Dedifferentiated amniotic fluid mesenchymal stem cell (primary cell): ENCODE data around the gene TNRC6A.
A peak's percentile ranks its signal among the peaks of the same experiment; 100 is the strongest.
"Not testable (repeated sequence)": the region's sequence is repeated elsewhere in the genome, so short reads cannot be mapped to it uniquely, and the experiment has no call there.

ENCODE experiments used
- DNase-seq: peaks from one replicate; pipeline ENCODE4 v3.0.0-alpha.2; 2016; ENCODE audit errors: extremely low spot score

The TNRC6A gene

GRCh38 chr16:24758373-24758772, 28.9 kb downstream of the TNRC6A start:
- no peak for DNase-seq

- DNase-seq, result no peak
Measured at GRCh38 chr16:24759006-24759405, 29.6 kb downstream of the TNRC6A start.

GRCh38 chr16:24761526-24761925, 32.1 kb downstream of the TNRC6A start:
- no peak for DNase-seq

GRCh38 chr16:24764916-24765315, 35.5 kb downstream of the TNRC6A start:
- no peak for DNase-seq

GRCh38 chr16:24766057-24766456, 36.6 kb downstream of the TNRC6A start:
- no peak for DNase-seq

GRCh38 chr16:24769806-24770205, 40.4 kb downstream of the TNRC6A start:
- DNase-seq, result peak; percentile 85

GRCh38 chr16:24771132-24771778, 41.8 kb downstream of the TNRC6A start:
- DNase-seq, result peak; percentile 38

GRCh38 chr16:24771779-24772157, 42.3 kb downstream of the TNRC6A start:
- no peak for DNase-seq

GRCh38 chr16:24773771-24774427, 44.4 kb downstream of the TNRC6A start:
- DNase-seq, result no peak

GRCh38 chr16:24774510-24774909, 45.1 kb downstream of the TNRC6A start:
- no peak for DNase-seq

GRCh38 chr16:24775455-24775854, 46.0 kb downstream of the TNRC6A start:
- peak; percentile 31 for DNase-seq

- no peak for DNase-seq
Measured at GRCh38 chr16:24776501-24777220, 47.2 kb downstream of the TNRC6A start.

GRCh38 chr16:24778671-24779070, 49.2 kb downstream of the TNRC6A start:
- no peak for DNase-seq

GRCh38 chr16:24781256-24781655, 51.8 kb downstream of the TNRC6A start:
- DNase-seq, result no peak

- no peak for DNase-seq
Measured at GRCh38 chr16:24784121-24784520, 54.7 kb downstream of the TNRC6A start.

- no peak for DNase-seq
Measured at GRCh38 chr16:24789881-24790280, 60.4 kb downstream of the TNRC6A start.

- DNase-seq, result no peak
Measured at GRCh38 chr16:24800586-24800985, 71.1 kb downstream of the TNRC6A start.

- no peak for DNase-seq
Measured at GRCh38 chr16:24801761-24802302, 72.4 kb downstream of the TNRC6A start.

GRCh38 chr16:24805484-24805883, 76.0 kb downstream of the TNRC6A start:
- DNase-seq, result no peak

- no peak for DNase-seq
Measured at GRCh38 chr16:24807301-24807700, 77.8 kb downstream of the TNRC6A start.

GRCh38 chr16:24810951-24811843, 81.7 kb downstream of the TNRC6A start:
- DNase-seq, result no peak

- DNase-seq, result not testable (repeated sequence)
Measured at GRCh38 chr16:24812813-24813212, 83.4 kb downstream of the TNRC6A start.
